ENCODE data around the gene CASR.
A peak's percentile ranks its signal among the peaks of the same experiment; 100 is the strongest.
"Not testable (repeated sequence)": the region's sequence is repeated elsewhere in the genome, so short reads cannot be mapped to it uniquely, and the experiment has no call there.

CASR gene

GRCh38 chr3:122183521-122183892, at the start of gene CASR:
Gene CASR, plus strand, starts transcription at chr3:122183668. Its CDS starts 70,522 bp downstream, at chr3:122254190.
- no peak for DNase-seq

- peak; percentile 76 for DNase-seq
Measured at GRCh38 chr3:122146466-122146865, 37.0 kb upstream of the CASR start.

GRCh38 chr3:122148941-122149627, 34.4 kb upstream of the CASR start:
- DNase-seq: no peak

GRCh38 chr3:122151480-122151879, 32.0 kb upstream of the CASR start:
- DNase-seq: no peak

GRCh38 chr3:122164983-122165382, 18.5 kb upstream of the CASR start:
- not testable (repeated sequence) for DNase-seq

- no peak for DNase-seq
Measured at GRCh38 chr3:122167630-122168029, 15.8 kb upstream of the CASR start.

- no peak for DNase-seq
Measured at GRCh38 chr3:122168044-122168443, 15.4 kb upstream of the CASR start.

GRCh38 chr3:122169911-122170310, 13.6 kb upstream of the CASR start:
- DNase-seq: no peak

- DNase-seq: not testable (repeated sequence)
Measured at GRCh38 chr3:122171361-122171760, 12.1 kb upstream of the CASR start.

- DNase-seq: no peak
Measured at GRCh38 chr3:122178711-122179110, 4.8 kb upstream of the CASR start.

- DNase-seq: no peak
Measured at GRCh38 chr3:122183893-122184590, 574 bp downstream of the CASR start.

GRCh38 chr3:122184591-122184929, 1.1 kb downstream of the CASR start:
- DNase-seq: no peak

GRCh38 chr3:122186372-122186771, 2.9 kb downstream of the CASR start:
- DNase-seq: no peak

- DNase-seq: no peak
Measured at GRCh38 chr3:122188737-122189136, 5.3 kb downstream of the CASR start.

- DNase-seq: no peak
Measured at GRCh38 chr3:122189357-122189756, 5.9 kb downstream of the CASR start.

- DNase-seq: no peak
Measured at GRCh38 chr3:122190525-122190924, 7.1 kb downstream of the CASR start.

GRCh38 chr3:122198966-122199365, 15.5 kb downstream of the CASR start:
- no peak for DNase-seq

- no peak for DNase-seq
Measured at GRCh38 chr3:122199552-122199951, 16.1 kb downstream of the CASR start.

GRCh38 chr3:122200661-122201060, 17.2 kb downstream of the CASR start:
- no peak for DNase-seq

- not testable (repeated sequence) for DNase-seq
Measured at GRCh38 chr3:122201476-122201875, 18.0 kb downstream of the CASR start.

GRCh38 chr3:122208579-122208978, 25.1 kb downstream of the CASR start:
- DNase-seq: no peak

- no peak for DNase-seq
Measured at GRCh38 chr3:122213650-122214049, 30.2 kb downstream of the CASR start.

- DNase-seq: no peak
Measured at GRCh38 chr3:122214711-122215110, 31.2 kb downstream of the CASR start.

GRCh38 chr3:122215592-122216298, 32.3 kb downstream of the CASR start:
- no peak for DNase-seq

Measured in stimulated activated CD8-positive, alpha-beta memory T cell treated with anti-CD3 and anti-CD28 coated beads, Interleukin-4, amount 100 ng/mL, for 48 hours (primary cell).